ENCODE results near the gene BCR.
A peak's percentile ranks its signal among the peaks of the same experiment; 100 is the strongest.

BCR gene

DNA sequence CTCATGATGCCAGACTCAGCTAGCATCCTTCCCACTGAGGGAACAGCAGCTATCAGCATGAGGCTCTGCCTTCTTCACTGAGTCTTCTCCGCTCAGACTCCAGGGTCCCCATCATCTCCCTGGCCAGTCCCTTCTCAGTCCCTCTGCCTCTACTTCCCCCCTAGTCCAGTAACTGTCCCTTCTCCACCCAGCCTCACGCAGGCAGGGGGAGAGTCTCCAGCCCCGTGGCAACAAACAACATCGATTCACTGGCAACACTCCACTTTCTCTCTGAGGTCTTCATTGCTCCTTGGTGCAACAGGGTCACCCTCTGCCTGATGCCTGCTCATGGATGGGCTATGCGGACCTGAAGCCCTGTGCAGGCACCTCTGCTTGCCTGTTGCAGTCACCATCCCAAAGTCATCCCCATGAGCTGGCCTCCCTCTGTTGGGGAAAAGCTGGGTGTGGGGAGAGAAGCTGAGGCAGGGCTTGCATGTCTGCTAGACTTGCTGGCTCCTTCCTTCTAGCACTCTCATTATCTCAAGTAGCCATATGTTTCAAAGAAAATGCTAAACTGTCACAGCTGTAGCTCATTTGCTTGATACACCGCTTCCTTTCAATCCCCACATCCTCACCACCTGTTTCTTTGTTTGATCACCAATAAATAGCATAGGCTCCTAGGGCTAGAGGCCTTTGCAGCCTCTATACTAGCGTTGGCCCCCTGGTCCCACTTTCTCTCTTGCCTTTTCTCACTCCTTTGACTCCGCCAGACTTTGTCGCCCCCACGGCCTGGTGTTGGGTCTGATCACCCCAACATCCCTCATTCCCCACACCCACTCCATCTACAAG, 4.3 kb upstream of the BCR start:
- no peak for DNase-seq
- TF ChIP-seq POLR2A (IDR thresholded peaks at IDR 0.05; ENCODE audit: low read length) (no peak), GATA1 (IDR thresholded peaks at IDR 0.05; ENCODE audit: low read depth, low read length) (no peak)

GRCh38 chr22:23176645-23177027, 3.7 kb upstream of the BCR start:
- TF ChIP-seq GATA1 (IDR thresholded peaks at IDR 0.05; ENCODE audit: low read depth, low read length) (no peak), POLR2A (IDR thresholded peaks at IDR 0.05; ENCODE audit: low read length) (no peak)

DNA sequence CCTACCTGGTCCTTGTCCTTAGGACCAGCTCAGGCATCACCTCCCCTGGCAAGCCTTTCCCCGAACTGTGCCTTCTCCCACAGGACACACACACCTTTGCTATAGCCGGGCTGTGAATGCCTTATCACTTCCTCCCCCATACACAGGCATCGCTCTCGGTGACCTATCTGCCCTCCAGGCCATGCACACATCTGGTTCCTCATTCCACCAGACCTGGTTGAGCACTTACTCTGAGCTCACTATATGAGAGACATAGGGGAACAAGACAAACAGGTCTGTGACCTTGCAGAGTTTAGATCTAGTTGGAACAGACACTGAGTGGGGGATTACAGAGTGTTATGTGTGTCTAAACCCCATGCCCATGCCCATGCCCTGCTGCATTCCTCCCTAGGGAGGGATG, 3.1 kb upstream of the BCR start:
- DNase-seq = no peak

More at GRCh38 chr22:23176645-23177027, 3.7 kb upstream of the BCR start:
- no peak for DNase-seq

DNA sequence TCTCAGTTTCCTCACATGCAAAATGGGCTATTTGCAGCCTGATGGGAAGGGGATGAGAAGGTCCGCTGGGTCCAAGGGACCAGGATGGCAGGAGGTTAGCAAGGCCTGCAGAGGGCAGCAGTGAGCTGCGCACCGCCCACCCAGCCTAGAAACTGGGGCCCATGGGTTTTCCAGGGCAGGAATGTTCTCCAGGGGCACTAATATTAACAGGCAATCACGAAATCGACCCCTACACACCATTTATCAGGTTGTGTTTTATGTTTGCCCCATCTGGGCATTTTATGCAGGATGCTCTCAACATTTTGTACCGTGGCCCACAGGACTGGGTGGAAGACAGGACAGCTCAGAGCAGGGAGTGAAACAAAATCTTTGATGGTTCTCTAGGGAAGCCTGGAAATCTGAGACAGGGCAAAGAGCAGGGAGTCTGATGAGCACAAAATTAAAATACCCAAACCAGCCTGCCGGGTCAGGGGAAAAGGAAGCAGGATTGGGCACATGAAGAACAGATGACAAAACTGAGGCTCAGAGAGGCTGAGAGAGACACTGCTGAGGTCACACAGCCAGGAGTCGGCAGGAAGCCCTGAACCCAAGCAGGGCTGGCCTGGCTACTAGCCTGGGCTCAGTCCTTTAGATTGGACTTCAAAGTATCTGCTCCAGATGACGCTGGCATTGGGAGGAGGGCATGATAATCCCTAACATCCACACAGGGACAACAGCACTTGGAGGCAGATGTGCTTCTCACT, 1.6 kb upstream of the BCR start:
- DNase-seq = peak; percentile 30 to 57
- TF ChIP-seq GATA1 (IDR thresholded peaks at IDR 0.05; ENCODE audit: low read depth, low read length) (no peak), POLR2A (IDR thresholded peaks at IDR 0.05; ENCODE audit: low read length) (no peak)

More for the DNA sequence above, 3.1 kb upstream of the BCR start:
- TF ChIP-seq POLR2A (IDR thresholded peaks at IDR 0.05; ENCODE audit: low read length) = no peak
- no peak for TF ChIP-seq GATA1 (IDR thresholded peaks at IDR 0.05; ENCODE audit: low read depth, low read length)

DNA sequence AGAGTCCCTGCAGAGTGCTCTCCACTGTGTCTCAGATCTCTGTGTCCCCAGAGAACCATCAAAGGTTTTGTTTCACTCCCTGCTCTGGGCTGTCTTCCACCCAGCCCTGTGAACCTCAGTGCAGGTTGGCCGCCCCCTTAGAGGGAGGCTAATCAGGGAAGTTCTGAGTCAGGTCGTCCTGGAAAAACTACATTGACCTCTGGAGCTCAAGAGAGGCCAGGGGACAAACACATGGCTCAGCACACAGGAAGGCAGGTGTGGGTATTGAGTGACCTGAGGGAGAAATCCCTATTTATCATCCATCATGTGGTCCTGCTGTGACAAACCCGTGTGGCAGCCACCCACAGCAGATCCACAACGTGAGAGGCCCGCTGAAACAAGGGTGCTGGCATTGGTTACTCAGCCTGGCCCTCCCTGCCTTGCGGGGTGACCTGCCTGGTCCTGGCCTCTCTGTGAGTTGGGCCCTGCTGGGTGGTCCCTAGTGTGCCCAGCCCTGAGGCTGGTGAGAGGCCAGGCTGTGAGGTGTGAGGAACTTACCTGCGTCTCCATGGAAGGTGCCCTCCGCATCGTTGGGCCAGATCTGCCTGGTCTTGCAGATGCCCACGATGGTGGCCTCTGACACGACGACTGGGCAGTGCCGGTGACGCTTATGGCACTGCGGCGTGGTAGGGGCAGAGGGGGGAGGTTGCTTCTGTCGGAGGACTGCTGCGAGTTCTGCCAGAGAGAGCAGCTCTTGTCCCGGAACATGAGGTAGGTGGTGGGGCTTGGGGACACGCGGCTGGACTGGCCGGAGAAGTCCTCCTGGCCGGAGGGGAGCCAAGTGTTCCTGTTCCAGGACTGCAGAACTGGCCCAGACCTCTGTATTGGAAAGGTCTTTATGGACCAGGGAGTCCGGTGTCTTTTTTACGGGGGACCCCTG, 669 bp upstream of the BCR start:
- no peak for TF ChIP-seq GATA1 (IDR thresholded peaks at IDR 0.05; ENCODE audit: low read depth, low read length)
- TF ChIP-seq POLR2A (IDR thresholded peaks at IDR 0.05; ENCODE audit: low read length) = no peak
- no peak for DNase-seq

GRCh38 chr22:23180893-23181720, 798 bp downstream of the BCR start:
- no peak for TF ChIP-seq POLR2A (IDR thresholded peaks at IDR 0.05; ENCODE audit: low read length)
- no peak for DNase-seq

DNA sequence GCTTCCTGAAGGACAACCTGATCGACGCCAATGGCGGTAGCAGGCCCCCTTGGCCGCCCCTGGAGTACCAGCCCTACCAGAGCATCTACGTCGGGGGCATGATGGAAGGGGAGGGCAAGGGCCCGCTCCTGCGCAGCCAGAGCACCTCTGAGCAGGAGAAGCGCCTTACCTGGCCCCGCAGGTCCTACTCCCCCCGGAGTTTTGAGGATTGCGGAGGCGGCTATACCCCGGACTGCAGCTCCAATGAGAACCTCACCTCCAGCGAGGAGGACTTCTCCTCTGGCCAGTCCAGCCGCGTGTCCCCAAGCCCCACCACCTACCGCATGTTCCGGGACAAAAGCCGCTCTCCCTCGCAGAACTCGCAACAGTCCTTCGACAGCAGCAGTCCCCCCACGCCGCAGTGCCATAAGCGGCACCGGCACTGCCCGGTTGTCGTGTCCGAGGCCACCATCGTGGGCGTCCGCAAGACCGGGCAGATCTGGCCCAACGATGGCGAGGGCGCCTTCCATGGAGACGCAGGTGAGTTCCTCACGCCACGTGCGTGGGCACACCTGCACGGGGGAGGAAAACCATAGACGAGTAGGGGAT, 1.5 kb downstream of the BCR start:
- no peak for DNase-seq
- no peak for TF ChIP-seq GATA1 (IDR thresholded peaks at IDR 0.05; ENCODE audit: low read depth, low read length)
- no peak for TF ChIP-seq POLR2A (IDR thresholded peaks at IDR 0.05; ENCODE audit: low read length)

DNA sequence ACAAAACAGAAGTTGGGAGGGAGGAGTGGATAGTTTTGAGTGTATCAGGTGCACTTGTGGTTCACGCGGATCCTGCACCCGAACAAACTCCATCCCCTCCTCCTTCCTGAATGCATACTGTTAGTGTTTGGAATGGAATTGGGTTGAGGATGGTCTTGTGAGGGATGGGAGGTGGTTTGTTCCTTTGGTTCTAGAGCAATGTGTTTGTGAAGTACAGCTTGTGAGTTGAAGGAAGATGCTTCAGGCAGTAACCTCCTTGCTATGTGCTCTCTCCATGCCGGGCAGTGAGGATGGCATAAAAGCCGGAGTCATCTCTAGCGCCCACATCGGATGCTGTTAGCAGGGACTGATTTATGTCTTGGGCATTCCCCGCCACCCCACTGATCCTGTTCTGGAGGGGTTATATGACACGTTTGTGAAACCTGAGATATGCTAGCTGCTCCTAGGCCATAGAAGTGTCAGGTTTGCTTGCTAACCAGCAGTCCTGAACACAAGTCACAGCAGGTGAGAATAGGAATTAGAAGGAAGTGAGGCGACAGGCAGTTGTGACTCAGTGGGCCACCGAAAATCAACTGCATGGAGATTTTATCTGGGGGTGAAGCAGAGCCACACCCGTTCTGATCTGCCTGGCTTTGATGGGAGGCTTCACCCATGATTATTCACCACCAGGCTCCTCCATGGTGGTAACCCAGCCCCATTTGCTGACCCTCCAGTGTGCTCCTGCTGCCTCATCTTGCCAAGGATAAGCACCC, 2.2 kb downstream of the BCR start:
- TF ChIP-seq POLR2A (IDR thresholded peaks at IDR 0.05; ENCODE audit: low read length) (no peak), GATA1 (IDR thresholded peaks at IDR 0.05; ENCODE audit: low read depth, low read length) (no peak)
- no peak for DNase-seq

- TF ChIP-seq GATA1 (IDR thresholded peaks at IDR 0.05; ENCODE audit: low read depth, low read length) (no peak), POLR2A (IDR thresholded peaks at IDR 0.05; ENCODE audit: low read length) (no peak)
- no peak for DNase-seq
These were observed 2.9 kb downstream of the BCR start for GRCh38 chr22:23183061-23183698.

GRCh38 chr22:23184100-23184763, 3.9 kb downstream of the BCR start:
- no peak for DNase-seq
- TF ChIP-seq GATA1 (IDR thresholded peaks at IDR 0.05; ENCODE audit: low read depth, low read length) (no peak), POLR2A (IDR thresholded peaks at IDR 0.05; ENCODE audit: low read length) (no peak)

GRCh38 chr22:23184764-23185113, 4.4 kb downstream of the BCR start:
- no peak for DNase-seq
- TF ChIP-seq GATA1 (IDR thresholded peaks at IDR 0.05; ENCODE audit: low read depth, low read length) = no peak
